NOMO-1 treated with dmso at 0.1 percent for 144 hours (cell line): ENCODE measurements around the gene PGR.

Source experiments
- DNase-seq: peaks from one replicate; lab custom pipeline; 2025; ENCODE audit not compliant: unreplicated experiment; lab: John Stamatoyannopoulos, UW

PGR gene

GRCh38 chr11:101129203-101129943 lies at the start of gene PGR:
TSS of gene PGR (minus strand) at chr11:101129813. CDS start at chr11:101129070, 743 bp downstream.
- no peak for DNase-seq

- no peak for DNase-seq
These were observed 46.8 kb upstream of the PGR start for GRCh38 chr11:101176381-101176780.

DNA sequence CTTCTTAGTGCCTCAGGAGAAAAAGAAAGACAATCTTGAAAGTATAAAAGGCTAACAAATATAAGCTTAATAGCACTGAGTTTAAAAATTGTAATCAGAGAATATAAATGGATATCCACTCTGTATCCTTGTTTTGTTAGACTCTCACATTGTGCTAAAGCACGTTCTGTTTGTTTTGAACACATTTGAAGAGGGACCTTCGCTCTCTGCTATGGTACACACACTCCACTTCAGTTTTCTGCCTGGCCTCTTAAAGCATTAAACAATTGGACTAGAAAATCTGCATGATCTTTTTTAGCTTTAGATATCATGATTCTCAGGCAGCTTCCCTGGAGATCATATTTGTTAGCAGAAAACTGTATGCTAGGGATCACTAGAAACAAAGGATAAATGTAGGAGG lies 40.3 kb upstream of the PGR start:
- no peak for DNase-seq

GRCh38 chr11:101166038-101166437 lies 36.4 kb upstream of the PGR start:
- DNase-seq: no peak

DNA sequence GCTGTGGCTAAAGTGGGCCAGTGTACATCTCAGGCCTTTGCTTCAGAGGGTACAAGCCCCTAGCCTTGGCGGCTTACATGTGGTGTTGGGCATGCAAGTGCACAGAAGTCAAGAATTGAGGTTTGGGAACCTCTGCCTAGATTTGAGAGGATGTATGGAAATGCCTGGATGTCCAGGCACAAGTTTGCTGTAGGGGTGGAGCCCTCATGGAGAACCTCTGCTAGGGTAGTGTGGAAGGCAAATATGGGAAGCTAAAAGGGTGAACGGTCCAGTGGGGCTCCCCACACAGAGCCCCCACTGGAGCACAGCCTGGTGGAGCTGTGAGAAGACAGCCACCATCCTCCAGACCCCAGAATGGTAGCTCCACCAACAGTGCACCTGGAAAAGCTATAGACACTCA lies 28.5 kb upstream of the PGR start:
- DNase-seq: no peak

DNA sequence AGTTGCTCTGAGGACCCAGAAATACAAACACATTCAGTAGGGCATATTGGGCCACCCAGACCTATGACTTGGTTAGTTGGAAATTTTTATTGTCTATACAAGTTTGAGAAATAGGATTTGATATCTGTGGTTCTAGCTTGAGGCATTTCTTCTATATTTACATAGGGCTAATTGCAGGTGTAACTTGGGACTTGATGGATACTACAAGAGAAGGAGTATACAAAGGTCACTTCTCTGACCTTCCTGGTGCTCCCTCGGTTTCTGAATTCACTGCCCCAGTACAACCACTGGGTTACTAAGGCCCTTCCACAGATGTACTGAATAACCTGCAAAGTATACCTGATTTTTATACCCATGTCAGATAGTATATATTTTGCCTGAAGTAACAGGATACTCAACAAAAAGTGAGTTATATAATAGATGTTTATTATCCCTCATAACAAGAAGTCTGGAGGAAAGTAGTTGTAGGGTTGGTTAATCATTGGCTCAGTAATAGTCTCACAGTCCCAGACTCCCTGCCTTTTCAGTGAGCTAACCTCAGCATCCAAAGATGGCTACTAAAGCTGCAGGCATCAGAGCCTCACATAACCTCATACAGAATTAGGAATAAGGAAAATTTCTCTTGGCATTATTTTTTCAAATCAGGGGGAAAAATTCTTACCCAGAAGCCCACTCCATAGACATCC lies 8.8 kb upstream of the PGR start:
- no peak for DNase-seq

GRCh38 chr11:101133190-101133589 lies 3.6 kb upstream of the PGR start:
- DNase-seq: no peak

- DNase-seq: no peak
These were observed 926 bp downstream of the PGR start for GRCh38 chr11:101128571-101129202.

- DNase-seq: no peak
These were observed 1.7 kb downstream of the PGR start for GRCh38 chr11:101127699-101128570.

GRCh38 chr11:101127197-101127698 lies 2.4 kb downstream of the PGR start:
- no peak for DNase-seq

- DNase-seq: no peak
These were observed 2.9 kb downstream of the PGR start for GRCh38 chr11:101126551-101127196.

- DNase-seq: no peak
These were observed 13.9 kb downstream of the PGR start for GRCh38 chr11:101115671-101116160.

GRCh38 chr11:101113540-101113939 lies 16.1 kb downstream of the PGR start:
- DNase-seq: no peak

DNA sequence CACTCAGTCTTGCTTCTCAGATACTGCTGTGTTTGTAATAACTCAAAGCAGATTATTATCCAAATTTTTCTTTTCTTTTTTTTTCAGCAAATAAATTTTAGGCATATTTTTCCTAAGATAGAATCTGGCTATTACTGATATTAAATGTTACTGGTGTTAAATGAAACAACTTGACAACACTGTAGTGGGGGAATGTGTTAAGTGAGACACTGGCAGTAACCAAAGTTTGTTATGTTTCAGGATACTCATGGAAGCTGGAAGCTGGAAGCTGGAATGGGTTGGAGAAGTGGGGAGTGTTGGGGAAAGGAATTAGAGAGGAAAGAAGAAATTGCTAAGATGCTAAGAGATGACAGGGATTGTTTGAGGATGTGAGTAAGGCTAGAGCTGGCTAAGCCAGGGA lies 24.9 kb downstream of the PGR start:
- no peak for DNase-seq

- no peak for DNase-seq
These were observed 26.2 kb downstream of the PGR start for GRCh38 chr11:101103433-101103832.

DNA sequence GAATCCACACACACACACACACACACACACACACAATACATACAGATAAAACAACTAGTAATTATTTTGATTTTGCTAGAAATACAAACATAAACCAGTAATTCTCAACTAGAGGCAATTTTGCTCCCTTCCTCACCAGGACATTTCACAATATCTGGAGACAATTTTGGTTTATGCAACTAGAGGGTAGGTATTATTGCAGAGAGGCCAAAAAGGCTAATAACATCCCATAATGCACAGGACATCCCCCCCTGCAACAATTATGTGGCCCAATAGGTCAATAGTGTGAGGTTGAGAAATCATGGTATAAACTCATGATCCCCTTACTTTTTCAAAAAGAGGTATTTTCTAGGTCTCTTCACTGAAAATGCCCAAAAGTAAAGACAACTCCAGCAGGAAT lies 29.0 kb downstream of the PGR start:
- no peak for DNase-seq

GRCh38 chr11:101096036-101096704 lies 33.4 kb downstream of the PGR start:
- DNase-seq: no peak

DNA sequence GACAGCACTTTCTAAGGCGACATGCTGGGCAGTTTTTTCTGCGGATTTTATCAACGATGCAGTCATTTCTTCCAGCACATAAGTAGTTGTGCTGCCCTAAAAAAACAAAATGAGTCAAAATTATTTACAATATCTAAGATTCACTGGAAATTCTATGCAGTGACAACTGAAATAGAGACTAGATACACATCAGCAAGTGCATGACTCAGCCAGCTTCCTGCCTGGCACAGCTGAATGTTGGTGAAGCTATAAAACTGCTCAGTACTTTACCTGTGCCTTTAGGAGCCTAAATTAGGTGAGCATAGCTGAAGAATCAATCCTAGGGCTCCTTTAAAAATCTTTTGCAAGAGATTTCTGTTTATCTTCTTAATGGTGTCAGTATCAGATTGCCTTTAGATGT lies 37.8 kb downstream of the PGR start:
- DNase-seq: no peak

- DNase-seq: no peak
These were observed 38.8 kb downstream of the PGR start for GRCh38 chr11:101090679-101091270.
